Neuron (in vitro differentiated cells): ENCODE results near the gene HOXA7.

Experiments
- H2AFZ ChIP-seq: one replicate; pipeline ENCODE4 v1.6.1; 2013; ENCODE audit warnings: low read depth, mild to moderate bottlenecking, inconsistent platforms, low read length, moderate library complexity
- H3K27me3 ChIP-seq: one replicate; pipeline ENCODE4 v1.6.1; 2013; ENCODE audit warnings: low read length; ENCODE audit not compliant: insufficient read depth
- H3K36me3 ChIP-seq: one replicate; pipeline ENCODE4 v1.6.1; 2013; ENCODE audit warnings: low read length; ENCODE audit not compliant: insufficient read depth
- H3K4me1 ChIP-seq: one replicate; pipeline ENCODE4 v1.6.1; 2013; ENCODE audit warnings: low read length; ENCODE audit not compliant: insufficient read depth
- H3K4me3 ChIP-seq: 2 replicates; pipeline ENCODE4 v1.5.1; 2013; ENCODE audit warnings: mild to moderate bottlenecking, low read length, moderate library complexity
- H3K9me3 ChIP-seq: one replicate; pipeline ENCODE4 v1.6.1; 2013; ENCODE audit warnings: low read length

HOXA7 gene

GRCh38 chr7:27198871-27199801 lies 42.7 kb upstream of the HOXA7 start:
- no peaks in the 10 kb centered on the region for H3K9me3 ChIP-seq
- peaks cover 81% of the 10 kb centered on the region for H3K27me3 ChIP-seq
- H3K4me1 ChIP-seq = no peaks in the 10 kb centered on the region
- H3K36me3 ChIP-seq = no peaks in the 10 kb centered on the region
- no peak overlapping the region for H2AFZ ChIP-seq
- H3K4me3 ChIP-seq = no peak overlapping the region

- H3K36me3 ChIP-seq = no peaks in the 10 kb centered on the region
- H3K9me3 ChIP-seq = no peaks in the 10 kb centered on the region
- H3K4me3 ChIP-seq = no peak overlapping the region
- H2AFZ ChIP-seq = no peak overlapping the region
- peaks cover 81% of the 10 kb centered on the region for H3K27me3 ChIP-seq
- no peaks in the 10 kb centered on the region for H3K4me1 ChIP-seq
Observed at GRCh38 chr7:27198138-27198841, 41.8 kb upstream of the HOXA7 start.

GRCh38 chr7:27197137-27198042 lies 40.9 kb upstream of the HOXA7 start:
- H3K4me1 ChIP-seq = no peaks in the 10 kb centered on the region
- no peaks in the 10 kb centered on the region for H3K36me3 ChIP-seq
- H3K9me3 ChIP-seq = no peaks in the 10 kb centered on the region
- no peak overlapping the region for H2AFZ ChIP-seq
- H3K27me3 ChIP-seq = peaks cover 82% of the 10 kb centered on the region
- no peak overlapping the region for H3K4me3 ChIP-seq

GRCh38 chr7:27196287-27196767 lies 39.9 kb upstream of the HOXA7 start:
- no peak overlapping the region for H2AFZ ChIP-seq
- H3K4me3 ChIP-seq = no peak overlapping the region
- peaks cover 83% of the 10 kb centered on the region for H3K27me3 ChIP-seq
- H3K4me1 ChIP-seq = no peaks in the 10 kb centered on the region
- no peaks in the 10 kb centered on the region for H3K9me3 ChIP-seq
- H3K36me3 ChIP-seq = no peaks in the 10 kb centered on the region

- Histone ChIP-seq H3K27me3 (peaks cover 83% of the 10 kb centered on the region), H3K4me3 (no peak overlapping the region), H3K4me1 (no peaks in the 10 kb centered on the region), H2AFZ (no peak overlapping the region), H3K36me3 (no peaks in the 10 kb centered on the region), H3K9me3 (no peaks in the 10 kb centered on the region)
Observed at GRCh38 chr7:27194686-27195379, 38.4 kb upstream of the HOXA7 start.

GRCh38 chr7:27194002-27194352 lies 37.5 kb upstream of the HOXA7 start:
- Histone ChIP-seq H3K36me3 (no peaks in the 10 kb centered on the region), H3K27me3 (peaks cover 87% of the 10 kb centered on the region)

GRCh38 chr7:27193335-27194001 lies 37.0 kb upstream of the HOXA7 start:
- Histone ChIP-seq H2AFZ (peak overlapping the region; percentile 36), H3K4me1 (no peaks in the 10 kb centered on the region), H3K27me3 (peaks cover 87% of the 10 kb centered on the region), H3K4me3 (no peak overlapping the region), H3K36me3 (no peaks in the 10 kb centered on the region), H3K9me3 (no peaks in the 10 kb centered on the region)

More at GRCh38 chr7:27194002-27194352, 37.5 kb upstream of the HOXA7 start:
- Histone ChIP-seq H3K4me3 (no peak overlapping the region), H2AFZ (no peak overlapping the region), H3K4me1 (no peaks in the 10 kb centered on the region), H3K9me3 (no peaks in the 10 kb centered on the region)

- no peak overlapping the region for H3K4me3 ChIP-seq
- peak overlapping the region; percentile 36 for H2AFZ ChIP-seq
- H3K4me1 ChIP-seq = no peaks in the 10 kb centered on the region
- peaks cover 87% of the 10 kb centered on the region for H3K27me3 ChIP-seq
- no peaks in the 10 kb centered on the region for H3K9me3 ChIP-seq
- H3K36me3 ChIP-seq = no peaks in the 10 kb centered on the region
Observed at GRCh38 chr7:27192546-27193334, 36.3 kb upstream of the HOXA7 start.

- no peak overlapping the region for H3K4me3 ChIP-seq
- H3K36me3 ChIP-seq = no peaks in the 10 kb centered on the region
- peaks cover 88% of the 10 kb centered on the region for H3K27me3 ChIP-seq
- H3K4me1 ChIP-seq = no peaks in the 10 kb centered on the region
- no peaks in the 10 kb centered on the region for H3K9me3 ChIP-seq
- H2AFZ ChIP-seq = no peak overlapping the region
Observed at GRCh38 chr7:27191833-27192545, 35.5 kb upstream of the HOXA7 start.

- Histone ChIP-seq H3K9me3 (no peaks in the 10 kb centered on the region), H3K4me3 (no peak overlapping the region), H3K36me3 (no peaks in the 10 kb centered on the region), H3K4me1 (no peaks in the 10 kb centered on the region), H2AFZ (no peak overlapping the region), H3K27me3 (peaks cover 95% of the 10 kb centered on the region)
Observed at GRCh38 chr7:27191161-27191731, 34.8 kb upstream of the HOXA7 start.
